ENCODE data around the gene MAPK14. TPM values are rescaled to one million over a fixed set of nuclear protein-coding genes. Genes with fewer than 3 reads are reported as not detected.

Gene MAPK14
- total and polyA plus RNA-seq, 4 donors = 16.9 to 82.7 (median 35.9) TPM

DNA sequence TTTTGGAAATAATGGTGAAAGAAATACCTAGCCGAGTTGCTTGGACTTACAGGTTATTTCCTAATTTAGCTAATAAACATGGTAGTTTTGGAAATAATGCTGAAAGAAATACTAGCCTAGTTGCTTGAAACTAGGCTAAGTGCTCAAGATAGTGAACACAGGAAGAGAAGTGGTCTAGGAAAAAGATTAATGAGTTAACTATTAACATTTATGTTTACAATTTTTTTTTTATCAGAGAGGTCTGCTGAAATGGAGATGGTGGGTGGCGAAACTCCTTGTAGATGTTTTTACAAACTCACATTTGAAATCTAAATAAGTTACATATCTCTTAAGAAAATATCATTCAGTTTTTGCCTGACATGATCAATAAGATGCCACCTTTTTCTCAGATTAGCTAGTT is 39.2 kb downstream of the MAPK14 start:
- WGBS = 63% methylated on average over 2 of the region's 2 CpGs
- H3K9me3 ChIP-seq (ENCODE audit: control insufficient read depth in 4 of 4, low read length in 3 of 4) = no peaks in the 10 kb centered on the region
- H3K9ac ChIP-seq (ENCODE audit: low read depth in 1 of 2, low read length in 2 of 2) = no peak overlapping the region
- TF ChIP-seq, protein P1, sequence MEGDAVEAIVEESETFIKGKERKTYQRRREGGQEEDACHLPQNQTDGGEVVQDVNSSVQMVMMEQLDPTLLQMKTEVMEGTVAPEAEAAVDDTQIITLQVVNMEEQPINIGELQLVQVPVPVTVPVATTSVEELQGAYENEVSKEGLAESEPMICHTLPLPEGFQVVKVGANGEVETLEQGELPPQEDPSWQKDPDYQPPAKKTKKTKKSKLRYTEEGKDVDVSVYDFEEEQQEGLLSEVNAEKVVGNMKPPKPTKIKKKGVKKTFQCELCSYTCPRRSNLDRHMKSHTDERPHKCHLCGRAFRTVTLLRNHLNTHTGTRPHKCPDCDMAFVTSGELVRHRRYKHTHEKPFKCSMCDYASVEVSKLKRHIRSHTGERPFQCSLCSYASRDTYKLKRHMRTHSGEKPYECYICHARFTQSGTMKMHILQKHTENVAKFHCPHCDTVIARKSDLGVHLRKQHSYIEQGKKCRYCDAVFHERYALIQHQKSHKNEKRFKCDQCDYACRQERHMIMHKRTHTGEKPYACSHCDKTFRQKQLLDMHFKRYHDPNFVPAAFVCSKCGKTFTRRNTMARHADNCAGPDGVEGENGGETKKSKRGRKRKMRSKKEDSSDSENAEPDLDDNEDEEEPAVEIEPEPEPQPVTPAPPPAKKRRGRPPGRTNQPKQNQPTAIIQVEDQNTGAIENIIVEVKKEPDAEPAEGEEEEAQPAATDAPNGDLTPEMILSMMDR (IDR thresholded peaks at IDR 0.05; ENCODE audit: low read depth, low read length, missing input control) = no peak
- TF ChIP-seq SP1 (IDR thresholded peaks at IDR 0.05) = no peak
- no peak for TF ChIP-seq ZBTB33 (IDR thresholded peaks at IDR 0.05)
- TF ChIP-seq JUND (IDR thresholded peaks at IDR 0.05) = no peak
- TF ChIP-seq, protein P2, sequence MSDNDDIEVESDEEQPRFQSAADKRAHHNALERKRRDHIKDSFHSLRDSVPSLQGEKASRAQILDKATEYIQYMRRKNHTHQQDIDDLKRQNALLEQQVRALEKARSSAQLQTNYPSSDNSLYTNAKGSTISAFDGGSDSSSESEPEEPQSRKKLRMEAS (IDR thresholded peaks at IDR 0.05) = no peak
- no peak for TF ChIP-seq FOXA2 (IDR thresholded peaks at IDR 0.05)
- TF ChIP-seq, protein P3, sequence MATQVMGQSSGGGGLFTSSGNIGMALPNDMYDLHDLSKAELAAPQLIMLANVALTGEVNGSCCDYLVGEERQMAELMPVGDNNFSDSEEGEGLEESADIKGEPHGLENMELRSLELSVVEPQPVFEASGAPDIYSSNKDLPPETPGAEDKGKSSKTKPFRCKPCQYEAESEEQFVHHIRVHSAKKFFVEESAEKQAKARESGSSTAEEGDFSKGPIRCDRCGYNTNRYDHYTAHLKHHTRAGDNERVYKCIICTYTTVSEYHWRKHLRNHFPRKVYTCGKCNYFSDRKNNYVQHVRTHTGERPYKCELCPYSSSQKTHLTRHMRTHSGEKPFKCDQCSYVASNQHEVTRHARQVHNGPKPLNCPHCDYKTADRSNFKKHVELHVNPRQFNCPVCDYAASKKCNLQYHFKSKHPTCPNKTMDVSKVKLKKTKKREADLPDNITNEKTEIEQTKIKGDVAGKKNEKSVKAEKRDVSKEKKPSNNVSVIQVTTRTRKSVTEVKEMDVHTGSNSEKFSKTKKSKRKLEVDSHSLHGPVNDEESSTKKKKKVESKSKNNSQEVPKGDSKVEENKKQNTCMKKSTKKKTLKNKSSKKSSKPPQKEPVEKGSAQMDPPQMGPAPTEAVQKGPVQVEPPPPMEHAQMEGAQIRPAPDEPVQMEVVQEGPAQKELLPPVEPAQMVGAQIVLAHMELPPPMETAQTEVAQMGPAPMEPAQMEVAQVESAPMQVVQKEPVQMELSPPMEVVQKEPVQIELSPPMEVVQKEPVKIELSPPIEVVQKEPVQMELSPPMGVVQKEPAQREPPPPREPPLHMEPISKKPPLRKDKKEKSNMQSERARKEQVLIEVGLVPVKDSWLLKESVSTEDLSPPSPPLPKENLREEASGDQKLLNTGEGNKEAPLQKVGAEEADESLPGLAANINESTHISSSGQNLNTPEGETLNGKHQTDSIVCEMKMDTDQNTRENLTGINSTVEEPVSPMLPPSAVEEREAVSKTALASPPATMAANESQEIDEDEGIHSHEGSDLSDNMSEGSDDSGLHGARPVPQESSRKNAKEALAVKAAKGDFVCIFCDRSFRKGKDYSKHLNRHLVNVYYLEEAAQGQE (IDR thresholded peaks at IDR 0.05) = no peak
- no peak for TF ChIP-seq EGR1 (IDR thresholded peaks at IDR 0.05; ENCODE audit: low read depth in 2 of 2)
- TF ChIP-seq HNF4G (IDR thresholded peaks at IDR 0.05) = no peak
- no peak for TF ChIP-seq FOXA1 (IDR thresholded peaks at IDR 0.05)
- no peak for TF ChIP-seq TAF1 (conservative IDR thresholded peaks at IDR 0.05)
- no peak for TF ChIP-seq YY1 (IDR thresholded peaks at IDR 0.05)
- TF ChIP-seq RXRA (IDR thresholded peaks at IDR 0.05) = no peak
- TF ChIP-seq NR2F2 (IDR thresholded peaks at IDR 0.05) = no peak
- TF ChIP-seq RAD21 (IDR thresholded peaks at IDR 0.05) = no peak
- no peak for TF ChIP-seq GABPA (IDR thresholded peaks at IDR 0.05 in 1 of 2, conservative IDR thresholded peaks at IDR 0.05 in 1 of 2)
- H3K27me3 ChIP-seq (ENCODE audit: control insufficient read depth in 4 of 4, insufficient read depth in 4 of 4, low read length in 3 of 4) = no peaks in the 10 kb centered on the region
- no peak overlapping the region for H3K4me3 ChIP-seq (ENCODE audit: low read depth in 1 of 3, low read length in 3 of 3)
- H3K4me1 ChIP-seq (ENCODE audit: control insufficient read depth in 4 of 4, insufficient read depth in 4 of 4, low read length in 3 of 4) = peaks cover 10 to 43% (median 28%) of the 10 kb centered on the region in 4 donors
- DNase-seq (ENCODE audit: low spot score) = no peak
- peak overlapping the region in 1 of 2 donors; percentile 32 for H3K27ac ChIP-seq (ENCODE audit: low read depth in 1 of 2, low read length in 2 of 2)
- H3K36me3 ChIP-seq (ENCODE audit: control insufficient read depth in 4 of 4, insufficient read depth in 3 of 4, low read depth in 1 of 4, low read length in 3 of 4) = peaks cover 0 to 1% (median 0%) of the 10 kb centered on the region in 4 donors

- Histone ChIP-seq H3K9me3 (ENCODE audit: control insufficient read depth in 4 of 4, low read length in 3 of 4) (no peaks in the 10 kb centered on the region), H3K9ac (ENCODE audit: low read depth in 1 of 2, low read length in 2 of 2) (no peak overlapping the region), H3K27ac (ENCODE audit: low read depth in 1 of 2, low read length in 2 of 2) (no peak overlapping the region), H3K4me3 (ENCODE audit: low read depth in 1 of 3, low read length in 3 of 3) (no peak overlapping the region), H3K36me3 (ENCODE audit: control insufficient read depth in 4 of 4, insufficient read depth in 3 of 4, low read depth in 1 of 4, low read length in 3 of 4) (no peaks in the 10 kb centered on the region), H3K27me3 (ENCODE audit: control insufficient read depth in 4 of 4, insufficient read depth in 4 of 4, low read length in 3 of 4) (no peaks in the 10 kb centered on the region), H3K4me1 (ENCODE audit: control insufficient read depth in 4 of 4, insufficient read depth in 4 of 4, low read length in 3 of 4) (peaks cover 11 to 43% (median 28%) of the 10 kb centered on the region in 4 donors)
- WGBS = 79% methylated on average over 3 of the region's 3 CpGs
- no peak for DNase-seq (ENCODE audit: low spot score)
- TF ChIP-seq RAD21 (IDR thresholded peaks at IDR 0.05) (no peak), NR2F2 (IDR thresholded peaks at IDR 0.05) (no peak), FOXA1 (IDR thresholded peaks at IDR 0.05) (no peak), ZBTB33 (IDR thresholded peaks at IDR 0.05) (no peak)
- TF ChIP-seq, protein P1 (IDR thresholded peaks at IDR 0.05; ENCODE audit: low read depth, low read length, missing input control) = no peak
These were observed 39.9 kb downstream of the MAPK14 start for GRCh38 chr6:36067374-36068011.
